RPMI7951 (cell line): ENCODE data around the gene GOLGA6L10. TPM values are rescaled to one million over a fixed set of nuclear protein-coding genes. Genes with fewer than 3 reads are reported as not detected.
"Not testable (repeated sequence)": the region's sequence is repeated elsewhere in the genome, so short reads cannot be mapped to it uniquely, and the experiment has no call there.

Experiments
- DNase-seq: peaks from one replicate; pipeline ENCODE4 v3.0.0-alpha.2; 2012; ENCODE audit warnings: low read depth
- total RNA-seq: library from RNA; depleted of rRNA; stranded (reverse); fragments of >200 nt; shearing (Covaris generic); gene quantifications from 2 replicates; pipeline ENCODE4 v1.2.3, GENCODE V29; 2014

GOLGA6L10 gene
- total RNA-seq, 1 experiment from 2014 or later: 0.24 TPM

DNA sequence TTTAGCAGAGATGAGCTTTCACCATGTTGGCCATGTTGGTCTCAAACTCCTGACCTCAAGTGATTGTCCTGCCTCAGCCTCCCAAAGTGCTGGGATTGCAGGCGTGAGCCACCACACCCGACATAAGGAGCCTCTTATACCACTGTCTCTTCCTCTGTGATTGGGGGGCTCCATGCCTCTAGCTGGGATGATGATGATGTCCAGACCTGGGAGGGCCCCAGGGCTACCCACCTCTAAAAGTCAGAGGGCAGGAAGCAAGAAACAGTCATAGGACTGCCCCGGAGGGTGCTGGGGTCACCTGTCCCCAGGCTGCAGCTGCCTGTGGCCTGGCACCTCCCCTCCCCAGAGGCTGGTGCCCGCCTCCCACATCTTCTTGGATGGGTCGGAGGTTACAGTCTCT, 5.4 kb downstream of the GOLGA6L10 start:
- DNase-seq: not testable (repeated sequence)

- DNase-seq: not testable (repeated sequence)
Measured at GRCh38 chr15:82342632-82343374, 6.5 kb downstream of the GOLGA6L10 start.

GRCh38 chr15:82338573-82338972, 10.7 kb downstream of the GOLGA6L10 start:
- not testable (repeated sequence) for DNase-seq

DNA sequence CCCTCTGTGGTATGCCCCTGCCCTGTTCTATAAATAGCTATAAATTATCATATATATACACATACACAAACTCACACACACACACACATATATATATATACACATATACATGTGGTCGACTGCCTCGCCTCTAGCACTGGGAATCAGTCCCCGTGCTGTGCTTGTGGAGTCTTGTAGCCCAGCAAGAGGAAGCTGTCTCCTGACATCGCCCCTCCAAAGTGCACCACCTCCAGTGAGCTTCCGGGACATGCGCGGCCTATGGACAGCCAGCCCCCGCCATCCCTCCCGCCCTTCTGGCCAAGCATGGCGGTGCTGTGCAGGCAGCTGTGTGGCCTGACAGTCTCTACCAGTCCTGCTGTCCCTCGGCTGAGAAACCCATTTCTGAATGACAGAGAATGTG, 11.2 kb downstream of the GOLGA6L10 start:
- not testable (repeated sequence) for DNase-seq

DNA sequence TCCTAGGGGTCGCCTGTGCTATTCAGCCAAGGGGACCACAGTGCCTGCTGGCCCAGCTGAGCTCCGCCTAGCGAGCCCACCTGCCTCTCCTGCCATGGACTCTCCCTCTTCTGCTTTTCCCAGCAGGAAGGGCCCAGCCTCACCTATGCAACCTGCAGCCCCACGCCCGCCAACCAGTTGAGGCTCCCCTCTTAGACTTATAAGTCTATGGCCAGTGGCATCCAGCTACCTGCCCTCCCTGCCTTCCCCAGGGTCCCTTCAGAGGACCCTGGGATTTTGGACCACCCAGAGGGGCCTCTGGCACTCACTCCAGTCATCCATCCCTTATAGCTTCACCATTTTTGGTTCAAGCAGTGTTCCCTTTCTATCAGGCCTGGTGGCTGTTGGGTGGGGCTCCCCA, 12.2 kb downstream of the GOLGA6L10 start:
- not testable (repeated sequence) for DNase-seq

DNA sequence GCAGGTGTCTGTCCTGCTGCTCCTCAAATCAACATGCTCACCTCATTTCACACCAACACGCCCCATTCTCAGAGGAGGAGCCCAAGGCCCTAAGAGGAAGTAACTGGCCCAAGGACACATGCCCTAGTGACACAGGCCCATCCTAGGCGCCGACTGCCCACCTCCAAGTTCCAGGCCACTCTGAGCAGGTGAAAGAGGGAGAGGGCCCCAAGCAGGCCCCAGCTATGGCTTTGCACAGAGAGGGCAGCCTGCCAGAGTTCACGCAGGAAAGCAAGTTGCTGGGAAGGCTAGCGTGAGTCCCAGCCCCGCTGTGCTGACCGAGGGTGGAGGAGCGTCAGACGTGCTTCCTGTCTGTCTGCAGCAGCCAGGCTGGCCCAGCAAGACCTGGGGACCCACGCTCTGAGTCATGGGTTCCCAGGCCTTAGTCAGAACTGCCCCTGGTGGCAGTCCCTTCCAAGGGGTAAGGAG, 13.1 kb downstream of the GOLGA6L10 start:
- DNase-seq: peak; percentile 64

DNA sequence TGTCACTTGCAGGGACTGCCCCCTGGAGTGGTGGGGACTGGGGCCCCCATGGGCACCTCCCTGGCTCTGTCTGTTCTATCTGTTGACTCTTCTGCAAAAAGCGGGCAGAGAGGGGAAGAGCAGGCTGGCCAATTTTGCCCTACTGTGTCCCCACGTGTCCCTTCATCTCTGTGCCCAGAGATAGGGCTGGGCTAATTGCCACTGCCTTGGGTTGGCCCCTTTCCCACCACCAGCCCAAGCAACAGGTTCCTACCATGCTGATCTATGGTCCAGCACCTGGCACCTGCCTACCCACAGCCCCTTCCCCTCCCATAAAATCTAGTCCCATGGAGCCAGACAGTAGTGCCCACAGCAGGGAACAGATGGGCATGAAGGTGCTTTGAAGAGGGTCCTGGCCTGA, 14.3 kb downstream of the GOLGA6L10 start:
- DNase-seq: not testable (repeated sequence)

GRCh38 chr15:82334554-82334932, 14.7 kb downstream of the GOLGA6L10 start:
- not testable (repeated sequence) for DNase-seq

- DNase-seq: not testable (repeated sequence)
Measured at GRCh38 chr15:82333603-82334553, 15.4 kb downstream of the GOLGA6L10 start.

DNA sequence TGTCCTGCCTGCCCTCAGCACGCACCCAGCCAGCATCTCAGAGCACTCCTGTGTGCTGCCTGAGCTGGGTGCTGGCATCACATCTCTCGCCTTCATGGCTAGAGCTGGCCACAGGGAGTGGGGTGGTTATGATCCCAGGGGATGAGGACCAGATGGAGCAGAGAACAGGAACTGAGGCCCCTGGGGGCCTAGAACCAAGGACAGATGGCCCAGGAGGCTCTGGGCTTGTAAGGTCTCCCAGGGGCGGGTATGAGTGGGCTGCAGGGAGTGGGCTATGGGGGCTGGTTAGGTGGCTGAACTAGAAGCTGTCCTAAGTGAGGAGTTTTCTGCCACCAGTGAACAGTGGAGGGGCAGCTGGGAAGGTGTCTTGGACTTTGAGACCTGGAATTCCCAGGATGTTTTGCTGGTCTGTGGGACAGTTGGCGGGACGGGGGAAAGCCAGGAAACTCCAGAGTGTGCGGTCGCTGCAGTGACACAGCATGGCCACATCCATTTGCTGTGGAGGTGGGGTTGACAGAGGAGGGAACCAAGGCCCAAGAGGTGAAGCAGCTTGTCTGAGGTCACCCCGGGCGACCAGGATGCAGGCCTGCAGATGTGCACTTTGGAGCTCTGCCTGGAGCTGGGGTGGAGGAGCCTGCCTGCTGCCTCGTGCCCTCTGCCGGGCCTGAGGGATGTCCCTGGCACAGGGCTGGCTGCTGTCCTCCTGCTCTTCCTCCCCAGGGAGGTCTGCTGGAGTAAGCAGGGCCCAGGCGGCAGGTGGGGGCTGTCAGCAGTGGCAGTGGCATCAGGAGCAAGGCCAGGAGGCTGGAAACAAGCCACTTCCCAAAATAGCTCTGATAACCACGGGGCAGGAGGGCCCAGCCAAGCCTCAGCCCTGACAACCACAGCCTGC, 16.3 kb downstream of the GOLGA6L10 start:
- peak; percentile 84 for DNase-seq

- DNase-seq: not testable (repeated sequence)
Measured at GRCh38 chr15:82331576-82332304, 17.5 kb downstream of the GOLGA6L10 start.

DNA sequence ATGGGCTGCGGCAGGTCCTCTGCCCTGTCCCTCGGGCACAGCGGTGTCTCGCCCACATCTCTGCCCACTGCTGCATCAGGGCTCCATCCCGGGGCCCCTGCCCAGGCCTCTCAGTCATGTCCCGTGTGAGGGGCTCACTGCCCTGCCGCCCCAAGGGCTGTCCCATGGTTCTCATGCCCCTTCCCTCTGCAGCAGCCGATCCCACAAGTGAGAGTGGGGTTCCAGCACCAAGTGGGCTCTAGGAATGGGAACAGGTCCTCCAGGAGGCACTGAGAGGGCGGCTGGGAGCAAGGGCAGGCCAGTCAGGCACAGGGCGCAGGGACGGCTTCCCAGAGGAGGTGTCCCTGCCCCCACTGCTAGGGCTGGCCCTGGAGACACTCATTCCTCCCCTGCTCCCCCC, 18.4 kb downstream of the GOLGA6L10 start:
- DNase-seq: not testable (repeated sequence)

- not testable (repeated sequence) for DNase-seq
Measured at GRCh38 chr15:82329039-82329438, 20.2 kb downstream of the GOLGA6L10 start.

GRCh38 chr15:82327372-82327771, 21.9 kb downstream of the GOLGA6L10 start:
- DNase-seq: not testable (repeated sequence)

- not testable (repeated sequence) for DNase-seq
Measured at GRCh38 chr15:82326896-82327295, 22.4 kb downstream of the GOLGA6L10 start.

DNA sequence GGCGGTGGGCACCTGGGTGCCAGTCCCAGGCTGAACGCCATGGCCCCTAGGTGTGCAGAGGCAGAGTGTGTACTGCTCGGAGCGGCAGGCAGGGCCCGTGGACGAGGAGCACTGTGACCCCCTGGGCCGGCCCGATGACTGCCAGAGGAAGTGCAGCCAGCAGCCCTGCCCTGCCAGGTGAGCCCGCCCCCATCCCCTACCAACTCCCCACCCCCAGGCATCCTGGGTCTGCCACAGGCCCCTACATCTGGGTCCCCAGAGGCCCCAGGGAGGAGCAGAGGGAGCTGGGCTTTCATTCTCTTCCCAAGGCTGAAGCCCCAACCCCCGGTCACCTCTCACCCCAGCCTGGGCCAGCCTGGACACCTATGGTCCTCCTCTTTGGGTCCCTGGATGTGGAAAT, 23.6 kb downstream of the GOLGA6L10 start:
- not testable (repeated sequence) for DNase-seq

- DNase-seq: not testable (repeated sequence)
Measured at GRCh38 chr15:82324831-82325230, 24.4 kb downstream of the GOLGA6L10 start.

GRCh38 chr15:82322488-82322887, 26.8 kb downstream of the GOLGA6L10 start:
- DNase-seq: not testable (repeated sequence)

DNA sequence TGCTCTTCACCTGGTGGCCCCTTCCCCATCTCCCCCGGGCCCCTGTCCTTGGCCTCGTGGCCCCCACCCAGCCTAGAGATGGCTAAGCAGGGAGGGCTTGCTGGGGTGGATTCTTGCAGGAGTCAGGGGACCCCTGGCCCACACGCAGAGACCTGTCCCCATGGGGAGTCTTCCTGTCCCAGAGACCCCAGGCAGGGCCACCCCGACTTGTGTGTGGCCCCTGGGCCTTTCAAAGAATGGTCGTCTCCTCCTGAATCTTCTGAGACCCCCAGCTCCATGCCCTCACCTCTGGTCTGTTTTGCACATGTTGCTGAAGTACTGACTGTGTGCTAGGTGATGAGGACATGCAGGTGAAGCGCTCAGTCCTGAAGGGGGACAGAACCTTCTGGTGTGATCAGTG, 28.4 kb downstream of the GOLGA6L10 start:
- DNase-seq: not testable (repeated sequence)

GRCh38 chr15:82319522-82320278, 29.6 kb downstream of the GOLGA6L10 start:
- DNase-seq: not testable (repeated sequence)
